ENCODE measurements around the gene SPATA25. TPM values are rescaled to one million over a fixed set of nuclear protein-coding genes. Genes with fewer than 3 reads are reported as not detected.

SPATA25 gene
- polyA plus RNA-seq, 5 donors, result 1.3 to 3.6 (median 3.4) TPM

DNA sequence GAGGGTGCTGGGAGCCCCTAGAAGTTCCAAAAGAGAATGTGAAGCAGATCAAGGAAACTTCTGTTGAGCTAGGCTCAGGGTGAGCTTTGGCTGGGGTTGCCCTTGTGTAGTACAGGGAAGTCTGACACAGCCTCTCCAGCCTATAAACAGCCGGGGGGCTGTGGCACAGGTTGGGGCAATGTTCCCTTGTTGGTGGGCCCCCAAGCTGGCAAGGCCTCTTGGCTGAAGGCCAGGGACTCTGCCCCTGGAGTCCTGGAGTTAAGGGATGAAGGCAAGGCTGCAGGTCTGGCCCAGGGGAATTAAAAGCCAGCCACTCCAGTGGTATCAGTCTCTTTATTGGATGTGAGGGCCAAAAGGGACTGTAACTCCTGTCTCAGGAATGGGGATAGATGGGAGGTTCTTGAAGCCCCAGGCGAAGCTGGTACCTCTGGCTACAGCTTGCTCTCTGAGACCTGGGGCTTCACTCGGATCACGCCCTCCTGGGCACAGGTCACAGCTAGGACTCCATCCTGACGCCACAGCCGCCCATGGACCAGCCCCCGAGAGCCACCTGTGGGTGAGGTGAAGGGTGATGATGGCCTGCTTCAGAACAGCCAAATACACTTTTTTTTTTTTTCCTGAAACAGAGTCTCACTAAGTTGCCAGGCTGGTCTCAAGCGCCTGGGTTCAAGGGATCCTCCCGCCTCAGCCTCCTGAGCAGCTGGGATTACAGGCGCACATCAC, 45.9 kb downstream of the SPATA25 start:
- no peak for DNase-seq

DNA sequence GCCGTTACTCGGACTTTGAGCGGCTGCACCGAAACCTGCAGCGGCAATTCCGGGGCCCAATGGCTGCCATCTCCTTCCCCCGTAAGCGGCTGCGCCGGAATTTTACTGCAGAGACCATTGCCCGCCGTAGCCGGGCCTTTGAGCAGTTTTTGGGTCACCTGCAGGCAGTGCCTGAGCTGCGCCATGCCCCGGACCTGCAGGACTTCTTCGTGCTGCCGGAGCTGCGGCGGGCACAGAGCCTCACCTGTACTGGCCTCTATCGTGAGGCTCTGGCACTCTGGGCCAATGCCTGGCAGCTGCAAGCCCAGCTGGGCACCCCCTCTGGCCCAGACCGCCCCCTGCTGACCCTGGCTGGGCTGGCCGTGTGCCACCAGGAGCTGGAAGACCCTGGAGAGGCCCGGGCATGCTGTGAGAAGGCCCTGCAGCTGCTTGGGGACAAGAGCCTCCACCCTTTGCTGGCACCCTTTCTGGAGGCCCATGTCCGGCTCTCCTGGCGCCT, 46.7 kb downstream of the SPATA25 start:
- no peak for DNase-seq

DNA sequence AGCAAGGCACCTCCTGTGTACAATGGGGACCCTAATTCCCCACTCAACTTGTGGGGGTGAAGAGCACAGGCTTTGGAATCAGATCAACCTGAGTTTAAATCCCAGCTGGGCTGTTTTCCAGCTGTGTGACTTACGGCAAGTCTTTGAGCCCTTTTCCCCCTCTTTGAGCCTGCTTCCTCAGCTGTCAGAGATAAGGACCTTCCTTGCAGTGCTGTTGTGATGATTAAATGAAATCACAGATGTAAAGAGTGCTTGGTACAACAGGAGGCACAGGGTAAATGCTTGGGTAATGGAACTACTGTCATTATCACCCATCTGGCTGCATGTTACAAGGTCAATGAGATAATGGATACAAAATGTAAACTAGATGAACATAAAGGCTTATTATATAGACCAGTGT, 50.6 kb downstream of the SPATA25 start:
- DNase-seq, result no peak

Other genes starting within 250 kb of the SPATA25 start
- not detected for gene WFDC11, start 217.4 kb downstream of the SPATA25 start, polyA plus RNA-seq (ENCODE audit: insufficient read depth in 1 of 5, insufficient read length in 5 of 5, low replicate concordance in 1 of 5)
- not detected for gene WFDC13, start 185.6 kb downstream of the SPATA25 start, polyA plus RNA-seq (ENCODE audit: insufficient read depth in 1 of 5, insufficient read length in 5 of 5, low replicate concordance in 1 of 5)
- not detected for gene WFDC10B, start 182.6 kb downstream of the SPATA25 start, polyA plus RNA-seq (ENCODE audit: insufficient read depth in 1 of 5, insufficient read length in 5 of 5, low replicate concordance in 1 of 5)
- gene SPINT4, start 165.3 kb downstream of the SPATA25 start, polyA plus RNA-seq (ENCODE audit: insufficient read depth in 1 of 5, insufficient read length in 5 of 5, low replicate concordance in 1 of 5), result not detected
- 1 to 10 TPM in 2 of 5 donors, under 1 TPM in 3; 0.20 to 1.3 (median 0.71) TPM for gene WFDC3, start 95.7 kb downstream of the SPATA25 start, polyA plus RNA-seq (ENCODE audit: insufficient read depth in 1 of 5, insufficient read length in 5 of 5, low replicate concordance in 1 of 5)
- gene DNTTIP1, start 95.7 kb downstream of the SPATA25 start, polyA plus RNA-seq (ENCODE audit: insufficient read depth in 1 of 5, insufficient read length in 5 of 5, low replicate concordance in 1 of 5), result 10 to 100 TPM; 26.4 to 36.0 (median 28.9) TPM
- gene UBE2C, start 75.0 kb downstream of the SPATA25 start, polyA plus RNA-seq (ENCODE audit: insufficient read depth in 1 of 5, insufficient read length in 5 of 5, low replicate concordance in 1 of 5), result 100 to 1,000 TPM in 1 of 5 donors, 10 to 100 TPM in 4; 43.4 to 104 (median 68.6) TPM
- 100 to 1,000 TPM in 1 of 5 donors, 1 to 10 TPM in 2, under 1 TPM in 2; 0.29 to 321 (median 3.0) TPM for gene TNNC2, start 60.3 kb downstream of the SPATA25 start, polyA plus RNA-seq (ENCODE audit: insufficient read depth in 1 of 5, insufficient read length in 5 of 5, low replicate concordance in 1 of 5)
- 10 to 100 TPM; 13.0 to 22.5 (median 17.7) TPM for gene SNX21, start 53.8 kb downstream of the SPATA25 start, polyA plus RNA-seq (ENCODE audit: insufficient read depth in 1 of 5, insufficient read length in 5 of 5, low replicate concordance in 1 of 5)
- gene ACOT8, start 30.2 kb downstream of the SPATA25 start, polyA plus RNA-seq (ENCODE audit: insufficient read depth in 1 of 5, insufficient read length in 5 of 5, low replicate concordance in 1 of 5), result 10 to 100 TPM; 19.2 to 28.4 (median 22.0) TPM
- gene ZSWIM3, start 30.0 kb downstream of the SPATA25 start, polyA plus RNA-seq (ENCODE audit: insufficient read depth in 1 of 5, insufficient read length in 5 of 5, low replicate concordance in 1 of 5), result 1 to 10 TPM; 5.0 to 5.9 (median 5.4) TPM
- 10 to 100 TPM; 12.0 to 15.5 (median 14.3) TPM for gene ZSWIM1, start 6.4 kb downstream of the SPATA25 start, polyA plus RNA-seq (ENCODE audit: insufficient read depth in 1 of 5, insufficient read length in 5 of 5, low replicate concordance in 1 of 5)
- gene NEURL2, start 3.6 kb upstream of the SPATA25 start, polyA plus RNA-seq (ENCODE audit: insufficient read depth in 1 of 5, insufficient read length in 5 of 5, low replicate concordance in 1 of 5), result 1 to 10 TPM; 3.4 to 5.2 (median 4.2) TPM
- 10 to 100 TPM; 69.0 to 75.0 (median 72.0) TPM for gene CTSA, start 3.7 kb upstream of the SPATA25 start, polyA plus RNA-seq (ENCODE audit: insufficient read depth in 1 of 5, insufficient read length in 5 of 5, low replicate concordance in 1 of 5)
- 10 to 100 TPM; 36.4 to 72.4 (median 44.1) TPM for gene PLTP, start 24.5 kb upstream of the SPATA25 start, polyA plus RNA-seq (ENCODE audit: insufficient read depth in 1 of 5, insufficient read length in 5 of 5, low replicate concordance in 1 of 5)
- gene PCIF1, start 47.1 kb upstream of the SPATA25 start, polyA plus RNA-seq (ENCODE audit: insufficient read depth in 1 of 5, insufficient read length in 5 of 5, low replicate concordance in 1 of 5), result 10 to 100 TPM; 35.5 to 51.2 (median 44.2) TPM
- gene ZNF335, start 84.6 kb upstream of the SPATA25 start, polyA plus RNA-seq (ENCODE audit: insufficient read depth in 1 of 5, insufficient read length in 5 of 5, low replicate concordance in 1 of 5), result 10 to 100 TPM; 15.0 to 21.3 (median 16.9) TPM
- under 1 TPM; 0.38 to 0.53 (median 0.46) TPM for gene MMP9, start 121.3 kb upstream of the SPATA25 start, polyA plus RNA-seq (ENCODE audit: insufficient read depth in 1 of 5, insufficient read length in 5 of 5, low replicate concordance in 1 of 5)
- gene SLC12A5, start 141.6 kb upstream of the SPATA25 start, polyA plus RNA-seq (ENCODE audit: insufficient read depth in 1 of 5, insufficient read length in 5 of 5, low replicate concordance in 1 of 5), result 1 to 10 TPM; 1.1 to 2.3 (median 1.7) TPM
- 10 to 100 TPM; 45.0 to 58.9 (median 49.9) TPM for gene NCOA5, start 202.3 kb upstream of the SPATA25 start, polyA plus RNA-seq (ENCODE audit: insufficient read depth in 1 of 5, insufficient read length in 5 of 5, low replicate concordance in 1 of 5)
- 10 to 100 TPM; 13.7 to 19.4 (median 17.1) TPM for gene CD40, start 230.7 kb upstream of the SPATA25 start, polyA plus RNA-seq (ENCODE audit: insufficient read depth in 1 of 5, insufficient read length in 5 of 5, low replicate concordance in 1 of 5)

Measured in right lung (tissue), 5 donors.